H1 (cell line): Measurements from ENCODE around the gene SIX1. TPM values are rescaled to one million over a fixed set of nuclear protein-coding genes. Genes with fewer than 3 reads are reported as not detected.

Source experiments
- ASH2L ChIP-seq: fragments of 200-600, 300-600 bp; sonication (generic); IDR thresholded peaks from one replicate; pipeline ENCODE4 v1.7.1; 2017; ENCODE audit warnings: low read length
- BRCA1 ChIP-seq: IDR thresholded peaks from 2 replicates; pipeline ENCODE4 v1.6.1; 2012; ENCODE audit warnings: low read depth, low read length, improper control_type of control experiment
- CBX5 ChIP-seq: fragments of 300-800, 300-1000 bp; sonication (generic); IDR thresholded peaks from 2 replicates; pipeline ENCODE4 v1.7.1; 2016; ENCODE audit warnings: antibody characterized with exemption, low read length, low read depth
- CREB1 ChIP-seq: IDR thresholded peaks from 2 replicates; pipeline ENCODE4 v1.6.1; 2012; ENCODE audit warnings: inconsistent platforms
- EGR1 ChIP-seq: IDR thresholded peaks from 2 replicates; pipeline ENCODE4 v1.6.1; 2011; ENCODE audit warnings: low read depth, low read length, borderline replicate concordance
- HDAC2 ChIP-seq, 2 experiments: fragments of 300-600 bp in 1 of 2; sonication (generic) in 1 of 2; IDR thresholded peaks; 2 replicates each; pipeline ENCODE4 v1.6.1; 2011 to 2012; ENCODE audit warnings: low read depth in 2 of 2, low read length in 2 of 2, mild to moderate bottlenecking in 2 of 2, moderate library complexity in 2 of 2, borderline replicate concordance in 1 of 2, inconsistent platforms in 1 of 2
- KDM1A ChIP-seq: fragments of 200-600, 300-600 bp; sonication (generic); IDR thresholded peaks from 2 replicates; pipeline ENCODE4 v1.7.1; 2016; ENCODE audit warnings: mild to moderate bottlenecking, low read length, borderline replicate concordance
- KDM4A ChIP-seq: IDR thresholded peaks from one replicate; pipeline ENCODE4 v1.7.1; 2012; ENCODE audit warnings: low read depth, mild to moderate bottlenecking, moderate library complexity, low read length, inconsistent platforms; ENCODE audit not compliant: severe bottlenecking
- NANOG ChIP-seq: IDR thresholded peaks from 2 replicates; pipeline ENCODE4 v1.6.1; 2011; ENCODE audit warnings: low read length, low read depth, mild to moderate bottlenecking, inconsistent platforms; ENCODE audit not compliant: insufficient read depth, poor library complexity, severe bottlenecking
- SIRT6 ChIP-seq: IDR thresholded peaks from one replicate; pipeline ENCODE4 v1.7.1; 2012; ENCODE audit warnings: low read length, inconsistent platforms
- TAF1 ChIP-seq: IDR thresholded peaks from 2 replicates; pipeline ENCODE4 v1.6.1; 2011; ENCODE audit warnings: mild to moderate bottlenecking, low read depth, low read length
- YY1 ChIP-seq: IDR thresholded peaks from 2 replicates; pipeline ENCODE4 v1.6.1; 2011; ENCODE audit warnings: low read depth, mild to moderate bottlenecking, low read length
- ZNF274 ChIP-seq: IDR thresholded peaks from 2 replicates; pipeline ENCODE4 v1.7.0; 2012; ENCODE audit warnings: low read length, borderline replicate concordance; ENCODE audit errors: extremely low read depth
- polyA plus RNA-seq, 7 experiments: library from polyadenylated mRNA; depleted of rRNA in 3 of 7; stranded (reverse) in 5 of 7; unstranded in 2 of 7; fragments of >200 nt in 5 of 7; fragments of 200-250 nt in 2 of 7; gene quantifications; 1 replicate in 5 of 7; 2 replicates in 1 of 7; 4 replicates in 1 of 7; pipeline versions ENCODE4 v1.2.1 to v1.2.3, GENCODE V29; 2011 to 2013; ENCODE audit warnings: missing spikeins in 2 of 7, mixed read lengths in 2 of 7
- total RNA-seq: library from RNA; stranded (reverse); fragmentation: NEBNext Ultra II Directional; extraction: Animal tissue kit (Norgen Biotek cat#: 25700); gene quantifications from 2 replicates; pipeline ENCODE4 v1.2.1, GENCODE V29; 2021
- TF ChIP-seq, protein P1 (sequence below): IDR thresholded peaks from 2 replicates; pipeline ENCODE4 v1.6.1; 2011; ENCODE audit warnings: low read depth, mild to moderate bottlenecking, low read length; ENCODE audit not compliant: insufficient read depth
- TF ChIP-seq, protein P2 (sequence below): IDR thresholded peaks from 2 replicates; pipeline ENCODE4 v1.6.1; 2011; ENCODE audit warnings: low read length, improper control_type of control experiment

SIX1 gene
- total and polyA plus RNA-seq, 2 of the 8 experiments (the other 6 are each of a cell fraction or from before 2014, with no cell fraction given): 0.03 to 0.69 TPM

DNA sequence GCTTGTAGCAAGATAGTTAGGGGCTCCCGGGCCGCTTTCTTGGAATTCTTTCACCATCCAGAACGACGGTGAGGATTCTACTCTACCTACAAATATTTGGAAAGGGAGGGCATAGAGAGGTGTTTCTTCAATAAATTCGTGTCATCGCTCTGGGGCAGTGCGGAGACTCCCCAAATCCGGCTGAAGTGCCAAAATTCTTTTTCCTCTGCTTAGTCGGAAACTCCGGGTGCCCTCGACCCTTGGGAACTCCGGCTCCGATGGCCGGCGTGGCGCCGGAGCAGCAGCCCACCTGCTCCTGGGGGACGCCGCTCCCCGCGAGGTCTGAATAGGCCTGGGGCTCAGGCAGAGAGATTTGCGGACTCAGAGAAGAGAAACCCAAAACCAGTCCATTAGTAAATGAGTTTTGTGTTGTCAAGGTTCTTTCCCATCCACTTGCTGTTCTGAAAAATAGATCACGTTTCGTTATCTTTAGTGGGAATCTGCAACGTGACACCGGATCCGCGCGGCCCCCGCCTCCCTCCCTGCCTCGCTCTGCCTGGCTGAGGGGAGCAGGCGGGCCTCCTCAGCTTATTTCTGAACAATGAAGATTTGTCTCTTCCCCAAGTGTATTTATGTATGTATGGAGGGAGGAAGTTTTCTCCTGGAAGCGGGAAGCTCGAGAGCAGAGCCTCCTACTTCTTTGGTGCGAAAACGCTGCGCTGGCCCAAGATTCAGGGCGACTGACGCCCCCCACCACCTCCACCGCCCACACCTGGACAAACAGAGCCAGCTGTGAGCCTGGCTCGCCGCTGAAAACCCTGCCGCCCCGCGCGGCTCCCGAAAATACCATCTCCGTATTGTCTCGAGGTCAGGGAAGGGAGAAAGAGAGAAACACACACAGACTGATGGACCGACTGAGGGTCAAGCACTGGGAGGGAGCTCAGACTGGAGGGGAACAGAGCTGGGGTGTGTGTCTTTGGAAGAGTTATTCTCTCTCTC lies 3.7 kb upstream of the SIX1 start (continued):
- TF ChIP-seq, protein P1, sequence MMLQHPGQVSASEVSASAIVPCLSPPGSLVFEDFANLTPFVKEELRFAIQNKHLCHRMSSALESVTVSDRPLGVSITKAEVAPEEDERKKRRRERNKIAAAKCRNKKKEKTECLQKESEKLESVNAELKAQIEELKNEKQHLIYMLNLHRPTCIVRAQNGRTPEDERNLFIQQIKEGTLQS: no peak
- TF ChIP-seq KDM1A (no peak), BRCA1 (no peak), ZNF274 (no peak), NANOG (no peak), TAF1 (no peak), CREB1 (no peak), YY1 (no peak), HDAC2 (IDR thresholded peaks at IDR 0.05; ENCODE audit: borderline replicate concordance in 1 of 2, low read depth in 2 of 2, low read length in 2 of 2) (no peak), ASH2L (no peak), EGR1 (no peak), CBX5 (no peak), KDM4A (no peak), SIRT6 (no peak)
- TF ChIP-seq, protein P2, sequence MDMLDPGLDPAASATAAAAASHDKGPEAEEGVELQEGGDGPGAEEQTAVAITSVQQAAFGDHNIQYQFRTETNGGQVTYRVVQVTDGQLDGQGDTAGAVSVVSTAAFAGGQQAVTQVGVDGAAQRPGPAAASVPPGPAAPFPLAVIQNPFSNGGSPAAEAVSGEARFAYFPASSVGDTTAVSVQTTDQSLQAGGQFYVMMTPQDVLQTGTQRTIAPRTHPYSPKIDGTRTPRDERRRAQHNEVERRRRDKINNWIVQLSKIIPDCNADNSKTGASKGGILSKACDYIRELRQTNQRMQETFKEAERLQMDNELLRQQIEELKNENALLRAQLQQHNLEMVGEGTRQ: no peak
